K562 (cell line): ENCODE results near the gene P2RY8. TPM values are rescaled to one million over a fixed set of nuclear protein-coding genes. Genes with fewer than 3 reads are reported as not detected.
A peak's percentile ranks its signal among the peaks of the same experiment; 100 is the strongest.

Experiments
- ATF1 ChIP-seq, 2 experiments: fragments of 450-650 bp in 1 of 2; IDR thresholded peaks; 2 replicates each; pipeline ENCODE4 v1.6.1; 2016; ENCODE audit warnings: missing compliant biosample characterization in 1 of 2, missing genetic modification characterization in 1 of 2
- CXXC5 ChIP-seq: fragments of 250-450 bp; sonication (Bioruptor Pico); IDR thresholded peaks from 2 replicates; pipeline ENCODE4 v1.8.0; 2022; ENCODE audit warnings: inconsistent platforms, mild to moderate bottlenecking, moderate library complexity
- GATA2 ChIP-seq: sonication (generic); formaldehyde crosslinking; IDR thresholded peaks from 2 replicates; pipeline ENCODE4 v1.4.0; 2020; ENCODE audit warnings: mild to moderate bottlenecking, missing genetic modification reagents
- HDAC2 ChIP-seq: fragments of 450-650 bp; IDR thresholded peaks from 2 replicates; pipeline ENCODE4 v1.6.1; 2016; ENCODE audit warnings: mild to moderate bottlenecking
- MEIS2 ChIP-seq: fragments of 450-650 bp; IDR thresholded peaks from 2 replicates; pipeline ENCODE4 v1.6.1; 2014; ENCODE audit warnings: mild to moderate bottlenecking; ENCODE audit not compliant: partially characterized antibody
- NCOA1 ChIP-seq: fragments of 450-650 bp; IDR thresholded peaks from 2 replicates; pipeline ENCODE4 v1.6.1; 2016; ENCODE audit warnings: low read depth
- NFE2L1 ChIP-seq: fragments of 450-650 bp; IDR thresholded peaks from 2 replicates; pipeline ENCODE4 v1.6.1; 2016; ENCODE audit warnings: missing genetic modification characterization, low read depth, mild to moderate bottlenecking, missing compliant biosample characterization, moderate library complexity, borderline replicate concordance
- NR2C1 ChIP-seq, 2 experiments: fragments of 450-650 bp; IDR thresholded peaks; 2 replicates each; pipeline ENCODE4 v1.6.1; 2017; ENCODE audit warnings: mild to moderate bottlenecking in 2 of 2, antibody characterized with exemption in 1 of 2, inconsistent platforms in 1 of 2, missing compliant biosample characterization in 1 of 2, missing genetic modification characterization in 1 of 2
- YY1 ChIP-seq, 3 experiments: IDR thresholded peaks; 2 replicates each; pipeline ENCODE4 v1.6.1; 2011; ENCODE audit warnings: low read length in 2 of 3, mild to moderate bottlenecking in 2 of 3, moderate library complexity in 2 of 3, borderline replicate concordance in 1 of 3, control low read depth in 1 of 3, low read depth in 1 of 3; ENCODE audit not compliant: insufficient read depth in 3 of 3, insufficient replicate concordance in 2 of 3, control insufficient read depth in 1 of 3, insufficient read length in 1 of 3; ENCODE audit errors: extremely low read depth in 1 of 3
- ZC3H4 ChIP-seq: sonication (generic); formaldehyde crosslinking; IDR thresholded peaks from 2 replicates; pipeline ENCODE4 v1.9.0; 2021; ENCODE audit warnings: missing genetic modification reagents, borderline replicate concordance
- ZNF239 ChIP-seq: fragments of 250-450 bp; sonication (Bioruptor Pico); IDR thresholded peaks from 2 replicates; pipeline ENCODE4 v1.4.0; 2020; ENCODE audit warnings: mild to moderate bottlenecking
- polyA plus RNA-seq, 8 experiments: library from polyadenylated mRNA; depleted of rRNA in 4 of 8; stranded (reverse) in 5 of 8; unstranded in 3 of 8; fragments of >200 nt; fragmentation: Nextera tagmentation in 2 of 8; fragmentation: Illumina TruSeq in 1 of 8; extraction: Ambion mirVana in 2 of 8; extraction: Trizol in 1 of 8; gene quantifications; 2 replicates each; pipeline versions ENCODE4 v1.2.1 to v1.2.3, GENCODE V29; 2011 to 2014; ENCODE audit warnings: inconsistent platforms in 1 of 8, missing spikeins in 1 of 8
- total RNA-seq, 7 experiments: library from RNA; depleted of rRNA in 6 of 7; stranded (reverse); fragments of >200 nt in 6 of 7; fragmentation: Illumina TruSeq in 2 of 7; extraction: Trizol in 2 of 7; gene quantifications; 2 replicates each; pipeline versions ENCODE4 v1.2.1 to v1.2.3, GENCODE V29; 2011 to 2021; ENCODE audit warnings: low replicate concordance in 1 of 7
- TF ChIP-seq, protein P1 (sequence below): fragments of 450-650 bp; formaldehyde crosslinking; IDR thresholded peaks from 2 replicates; pipeline ENCODE4 v1.4.0; 2022; ENCODE audit warnings: missing genetic modification characterization
- TF ChIP-seq, protein P2 (sequence below), 2 experiments: fragments of 450-650 bp in 1 of 2; sonication (generic) in 1 of 2; formaldehyde crosslinking in 1 of 2; IDR thresholded peaks in 1 of 2; conservative IDR thresholded peaks in 1 of 2; 2 replicates each; pipeline versions ENCODE4 v1.6.1 to v1.8.1; 2016 to 2023; ENCODE audit warnings: mild to moderate bottlenecking in 2 of 2, moderate library complexity in 2 of 2, inconsistent platforms in 1 of 2, missing genetic modification reagents in 1 of 2

The P2RY8 gene
- total and polyA plus RNA-seq, 9 of the 15 experiments (the other 6 are each of a cell fraction or from before 2014, with no cell fraction given) = 0.04 to 0.69 (median 0.08) TPM; not detected in 3

DNA sequence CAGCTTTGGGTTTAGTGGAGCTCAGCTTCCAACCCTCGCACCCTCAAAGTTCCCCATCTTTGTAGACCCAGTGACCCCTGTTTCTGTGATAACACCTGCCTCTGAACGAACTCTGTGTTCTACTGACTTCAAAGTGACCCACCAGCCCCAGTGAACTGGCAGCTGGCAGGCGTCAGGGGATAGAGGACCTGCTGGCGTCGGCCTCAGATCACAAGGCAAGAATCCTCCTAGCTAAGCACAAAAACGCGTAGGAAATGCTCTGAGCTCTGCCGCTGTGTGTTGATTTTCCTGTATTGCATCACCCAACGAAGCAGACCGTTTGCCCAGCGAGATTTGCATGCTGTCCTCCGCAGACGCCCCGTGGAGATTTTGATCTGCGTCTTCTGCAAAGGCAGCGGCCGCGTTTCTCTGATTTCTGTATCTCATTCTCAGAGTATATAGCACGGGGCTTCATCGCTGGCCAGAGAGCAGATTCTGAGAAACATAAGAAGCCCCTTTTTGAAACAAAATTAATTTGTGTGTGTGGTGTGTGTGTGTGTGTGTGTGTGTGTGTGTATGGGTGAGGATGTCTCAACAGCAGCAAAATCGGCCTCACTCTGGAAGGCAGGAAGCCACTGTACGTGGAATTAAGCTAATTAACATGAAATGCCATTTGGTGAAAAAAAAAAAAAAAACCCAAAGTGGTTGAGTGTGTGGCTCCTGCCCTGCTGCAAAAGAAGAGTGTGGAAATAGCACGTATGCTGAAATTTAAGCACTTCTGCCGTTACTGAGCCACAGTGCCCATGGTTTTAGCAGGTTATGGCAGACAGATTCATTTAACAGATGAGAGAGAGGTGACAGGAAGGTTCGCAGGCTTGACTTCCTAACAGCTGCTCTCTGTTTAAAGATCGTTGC lies 55.1 kb downstream of the P2RY8 start (continued):
- TF ChIP-seq NFE2L1 = no peak
- peak; percentile 97 for TF ChIP-seq CXXC5 (CRISPR knock-in tag)
- TF ChIP-seq HDAC2 = peak; percentile 71
- peak; percentile 59 for TF ChIP-seq GATA2 (CRISPR knock-in tag)
- no peak for TF ChIP-seq ZC3H4 (CRISPR knock-in tag)
- peak; percentile 19 for TF ChIP-seq MEIS2
- TF ChIP-seq YY1 (IDR thresholded peaks at IDR 0.05; ENCODE audit: borderline replicate concordance in 1 of 3, control insufficient read depth in 1 of 3, extremely low read depth in 1 of 3, insufficient read depth in 3 of 3, insufficient read length in 1 of 3, insufficient replicate concordance in 2 of 3, low read depth in 1 of 3, low read length in 2 of 3) = no peak
- 0 out of 2 replicates have a peak, but pooled peaks have one; percentile 16 for TF ChIP-seq NCOA1
- TF ChIP-seq, protein P1, sequence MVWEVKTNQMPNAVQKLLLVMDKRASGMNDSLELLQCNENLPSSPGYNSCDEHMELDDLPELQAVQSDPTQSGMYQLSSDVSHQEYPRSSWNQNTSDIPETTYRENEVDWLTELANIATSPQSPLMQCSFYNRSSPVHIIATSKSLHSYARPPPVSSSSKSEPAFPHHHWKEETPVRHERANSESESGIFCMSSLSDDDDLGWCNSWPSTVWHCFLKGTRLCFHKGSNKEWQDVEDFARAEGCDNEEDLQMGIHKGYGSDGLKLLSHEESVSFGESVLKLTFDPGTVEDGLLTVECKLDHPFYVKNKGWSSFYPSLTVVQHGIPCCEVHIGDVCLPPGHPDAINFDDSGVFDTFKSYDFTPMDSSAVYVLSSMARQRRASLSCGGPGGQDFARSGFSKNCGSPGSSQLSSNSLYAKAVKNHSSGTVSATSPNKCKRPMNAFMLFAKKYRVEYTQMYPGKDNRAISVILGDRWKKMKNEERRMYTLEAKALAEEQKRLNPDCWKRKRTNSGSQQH = no peak
- TF ChIP-seq, protein P2, sequence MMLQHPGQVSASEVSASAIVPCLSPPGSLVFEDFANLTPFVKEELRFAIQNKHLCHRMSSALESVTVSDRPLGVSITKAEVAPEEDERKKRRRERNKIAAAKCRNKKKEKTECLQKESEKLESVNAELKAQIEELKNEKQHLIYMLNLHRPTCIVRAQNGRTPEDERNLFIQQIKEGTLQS (IDR thresholded peaks at IDR 0.05) = peak; percentile 99
- TF ChIP-seq, protein P2 (CRISPR knock-in tag; conservative IDR thresholded peaks at IDR 0.05) = peak; percentile 85
- TF ChIP-seq ATF1 (CRISPR knock-in tag; IDR thresholded peaks at IDR 0.05) = no peak
- peak; percentile 52; the same call in 1 of the 2 replicates for TF ChIP-seq ATF1 (tag; IDR thresholded peaks at IDR 0.05)
- peak; percentile 9 for TF ChIP-seq ZNF239 (CRISPR knock-in tag)
- no peak for TF ChIP-seq NR2C1 (IDR thresholded peaks at IDR 0.05)
- peak; percentile 51; the same call in 1 of the 2 replicates for TF ChIP-seq NR2C1 (tag; IDR thresholded peaks at IDR 0.05)
